Measurements from ENCODE around the gene SHISA9. TPM values are rescaled to one million over a fixed set of nuclear protein-coding genes. Genes with fewer than 3 reads are reported as not detected.

Gene SHISA9
- total RNA-seq, 4 donors from 2014 or later = 2.0 to 6.3 (median 3.5) TPM

- H3K4me1 ChIP-seq = no peaks in the 10 kb centered on the region
- no peak for TF ChIP-seq EP300 (IDR thresholded peaks at IDR 0.05)
- TF ChIP-seq POLR2A (IDR thresholded peaks at IDR 0.05) = no peak
- TF ChIP-seq, protein P1, sequence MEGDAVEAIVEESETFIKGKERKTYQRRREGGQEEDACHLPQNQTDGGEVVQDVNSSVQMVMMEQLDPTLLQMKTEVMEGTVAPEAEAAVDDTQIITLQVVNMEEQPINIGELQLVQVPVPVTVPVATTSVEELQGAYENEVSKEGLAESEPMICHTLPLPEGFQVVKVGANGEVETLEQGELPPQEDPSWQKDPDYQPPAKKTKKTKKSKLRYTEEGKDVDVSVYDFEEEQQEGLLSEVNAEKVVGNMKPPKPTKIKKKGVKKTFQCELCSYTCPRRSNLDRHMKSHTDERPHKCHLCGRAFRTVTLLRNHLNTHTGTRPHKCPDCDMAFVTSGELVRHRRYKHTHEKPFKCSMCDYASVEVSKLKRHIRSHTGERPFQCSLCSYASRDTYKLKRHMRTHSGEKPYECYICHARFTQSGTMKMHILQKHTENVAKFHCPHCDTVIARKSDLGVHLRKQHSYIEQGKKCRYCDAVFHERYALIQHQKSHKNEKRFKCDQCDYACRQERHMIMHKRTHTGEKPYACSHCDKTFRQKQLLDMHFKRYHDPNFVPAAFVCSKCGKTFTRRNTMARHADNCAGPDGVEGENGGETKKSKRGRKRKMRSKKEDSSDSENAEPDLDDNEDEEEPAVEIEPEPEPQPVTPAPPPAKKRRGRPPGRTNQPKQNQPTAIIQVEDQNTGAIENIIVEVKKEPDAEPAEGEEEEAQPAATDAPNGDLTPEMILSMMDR (IDR thresholded peaks at IDR 0.05) = no peak
- H3K27me3 ChIP-seq = no peaks in the 10 kb centered on the region
- H3K9me3 ChIP-seq = no peaks in the 10 kb centered on the region
- H3K4me3 ChIP-seq = no peak overlapping the region
- 95 to 97% methylated on average over 5 of the region's 5 CpGs for WGBS, 2 donors
- no peak overlapping the region for H3K27ac ChIP-seq
- no peak for DNase-seq (ENCODE audit: low spot score in 2 of 2)
- no peaks in the 10 kb centered on the region for H3K36me3 ChIP-seq
Observed at GRCh38 chr16:13118091-13118490, 216.7 kb downstream of the SHISA9 start.

GRCh38 chr16:13120091-13120490 lies 218.7 kb downstream of the SHISA9 start:
- 58 to 67% methylated on average over 6 of the region's 6 CpGs for WGBS, 2 donors
- no peak for DNase-seq (ENCODE audit: low spot score in 2 of 2)
- Histone ChIP-seq H3K4me3 (no peak overlapping the region), H3K36me3 (no peaks in the 10 kb centered on the region), H3K4me1 (no peaks in the 10 kb centered on the region), H3K9me3 (peaks cover 0 to 9% (median 0%) of the 10 kb centered on the region in 4 donors), H3K27me3 (no peaks in the 10 kb centered on the region), H3K27ac (no peak overlapping the region)
- TF ChIP-seq POLR2A (IDR thresholded peaks at IDR 0.05) = no peak
- TF ChIP-seq, protein P1 (IDR thresholded peaks at IDR 0.05) = no peak
- no peak for TF ChIP-seq EP300 (IDR thresholded peaks at IDR 0.05)

- H3K4me3 ChIP-seq = no peak overlapping the region
- H3K27me3 ChIP-seq = no peaks in the 10 kb centered on the region
- DNase-seq (ENCODE audit: low spot score in 2 of 2) = no peak
- WGBS, 2 donors = 62 to 65% methylated on average over 4 of the region's 4 CpGs
- H3K36me3 ChIP-seq = no peaks in the 10 kb centered on the region
- no peaks in the 10 kb centered on the region for H3K4me1 ChIP-seq
- H3K9me3 ChIP-seq = peaks cover 0 to 9% (median 0%) of the 10 kb centered on the region in 4 donors
- no peak for TF ChIP-seq POLR2A (IDR thresholded peaks at IDR 0.05)
- TF ChIP-seq, protein P1 (IDR thresholded peaks at IDR 0.05) = no peak
- no peak for TF ChIP-seq EP300 (IDR thresholded peaks at IDR 0.05)
- no peak overlapping the region for H3K27ac ChIP-seq
Observed at GRCh38 chr16:13120557-13120956, 219.2 kb downstream of the SHISA9 start.

GRCh38 chr16:13123991-13124390 lies 222.6 kb downstream of the SHISA9 start:
- WGBS, 2 donors = 94 to 96% methylated on average over 3 of the region's 3 CpGs

DNA sequence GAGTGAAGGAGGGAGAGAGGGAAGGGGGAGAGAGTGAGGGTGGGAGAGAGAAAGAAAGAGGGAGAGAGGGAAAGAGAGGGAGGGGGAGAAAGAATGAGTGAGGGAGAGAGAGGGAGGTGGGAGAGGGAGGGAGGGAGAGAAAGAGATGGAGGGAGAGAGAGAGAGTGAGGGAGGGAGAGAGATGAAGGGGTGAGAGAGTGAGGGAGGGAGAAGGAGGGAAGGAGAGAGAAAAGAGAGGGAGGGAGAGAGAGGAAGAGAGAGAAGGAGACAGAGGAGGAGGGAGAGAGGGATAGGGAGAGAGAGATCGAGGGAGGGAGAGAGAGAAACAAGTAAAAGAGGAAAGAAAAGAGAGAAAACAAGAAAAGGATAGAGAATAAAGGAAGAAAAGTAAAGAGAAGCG lies 225.7 kb downstream of the SHISA9 start:
- WGBS, 2 donors = 69 to 78% methylated on average over 2 of the region's 2 CpGs
- no peak for TF ChIP-seq EP300 (IDR thresholded peaks at IDR 0.05)
- TF ChIP-seq POLR2A (IDR thresholded peaks at IDR 0.05) = no peak
- TF ChIP-seq, protein P1 (IDR thresholded peaks at IDR 0.05) = no peak
- Histone ChIP-seq H3K36me3 (no peaks in the 10 kb centered on the region), H3K9me3 (peaks cover 0 to 28% (median 0%) of the 10 kb centered on the region in 4 donors), H3K4me1 (no peaks in the 10 kb centered on the region), H3K27me3 (no peaks in the 10 kb centered on the region), H3K27ac (no peak overlapping the region), H3K4me3 (no peak overlapping the region)
- DNase-seq (ENCODE audit: low spot score in 2 of 2) = no peak

More at GRCh38 chr16:13123991-13124390, 222.6 kb downstream of the SHISA9 start:
- no peaks in the 10 kb centered on the region for H3K27me3 ChIP-seq
- H3K4me1 ChIP-seq = no peaks in the 10 kb centered on the region
- H3K36me3 ChIP-seq = no peaks in the 10 kb centered on the region
- no peak overlapping the region for H3K27ac ChIP-seq
- no peak for TF ChIP-seq POLR2A (IDR thresholded peaks at IDR 0.05)
- TF ChIP-seq, protein P1 (IDR thresholded peaks at IDR 0.05) = no peak
- TF ChIP-seq EP300 (IDR thresholded peaks at IDR 0.05) = no peak
- no peak overlapping the region for H3K4me3 ChIP-seq
- H3K9me3 ChIP-seq = peaks cover 0 to 20% (median 0%) of the 10 kb centered on the region in 4 donors
- no peak for DNase-seq (ENCODE audit: low spot score in 2 of 2)
